Brain microvascular endothelial cell (primary cell): ENCODE measurements around the gene NAA80.

ENCODE experiments used
- DNase-seq: peaks from one replicate; pipeline ENCODE4 v3.0.0-alpha.2; 2020
- H3K27ac ChIP-seq: fragments of 250-450 bp; sonication (Bioruptor Pico); 2 replicates; pipeline ENCODE4 v1.5.1; 2020; ENCODE audit warnings: mild to moderate bottlenecking, moderate library complexity
- H3K27me3 ChIP-seq: fragments of 250-450 bp; sonication (Bioruptor Pico); replicated peaks from 2 replicates; pipeline ENCODE4 v1.5.1; 2020; ENCODE audit warnings: mild to moderate bottlenecking
- H3K36me3 ChIP-seq: fragments of 250-450 bp; sonication (Bioruptor Pico); replicated peaks from 2 replicates; pipeline ENCODE4 v1.5.1; 2020; ENCODE audit warnings: mild to moderate bottlenecking
- H3K4me3 ChIP-seq: 2 replicates; pipeline ENCODE4 v1.5.1; 2011; ENCODE audit warnings: low read depth, mild to moderate bottlenecking, control low read depth, low read length, moderate library complexity
- CTCF ChIP-seq: IDR thresholded peaks from 2 replicates; pipeline ENCODE4 v1.5.1; 2011; ENCODE audit warnings: low read depth, mild to moderate bottlenecking, moderate library complexity, low read length, control low read depth, inconsistent platforms; ENCODE audit errors: missing control alignments
- in situ Hi-C: cut with HindIII; loops from 2 replicates; pipeline ENCODE4 v1.10.0; 2017; ENCODE audit warnings: low sequenced_read_pairs, low pct_ligation_motif_present

The NAA80 gene

GRCh38 chr3:50292159-50293078 is 6.8 kb downstream of the NAA80 start, which contains the start of gene IFRD2:
Gene IFRD2 (minus strand): TSS chr3:50292429. CDS start chr3:50292274, 155 bp downstream.
- H3K36me3 ChIP-seq, result peaks cover 25% of the 10 kb centered on the region
- peak within 1 kb of the TSS; percentile 54 for H3K27ac ChIP-seq
- no peaks in the 10 kb centered on the region for H3K27me3 ChIP-seq
- TF ChIP-seq CTCF, result peak; percentile 11
- H3K4me3 ChIP-seq, result peak within 1 kb of the TSS; percentile 89
- DNase-seq, result peak; percentile 98
- in situ Hi-C loops, result no loop called here

GRCh38 chr3:50290161-50290641 is 9.0 kb downstream of the NAA80 start:
- no peak overlapping the region for H3K4me3 ChIP-seq
- H3K27me3 ChIP-seq, result no peaks in the 10 kb centered on the region
- DNase-seq, result no peak
- no peak overlapping the region for H3K27ac ChIP-seq
- no peak for TF ChIP-seq CTCF
- H3K36me3 ChIP-seq, result peaks cover 25% of the 10 kb centered on the region
- in situ Hi-C loops, result no loop called here

- H3K27me3 ChIP-seq, result no peaks in the 10 kb centered on the region
- in situ Hi-C loops, result no loop called here
- H3K36me3 ChIP-seq, result peaks cover 25% of the 10 kb centered on the region
- no peak for DNase-seq
- no peak overlapping the region for H3K27ac ChIP-seq
- H3K4me3 ChIP-seq, result no peak overlapping the region
- no peak for TF ChIP-seq CTCF
These were observed 10.1 kb downstream of the NAA80 start for GRCh38 chr3:50289130-50289529.

GRCh38 chr3:50288387-50289007 is 10.7 kb downstream of the NAA80 start:
- Histone ChIP-seq H3K4me3 (no peak overlapping the region), H3K36me3 (peaks cover 25% of the 10 kb centered on the region), H3K27me3 (no peaks in the 10 kb centered on the region), H3K27ac (no peak overlapping the region)
- DNase-seq, result no peak
- no peak for TF ChIP-seq CTCF
- in situ Hi-C loops, result no loop called here

- no peak for DNase-seq
- TF ChIP-seq CTCF, result no peak
- Histone ChIP-seq H3K27ac (no peak overlapping the region), H3K27me3 (no peaks in the 10 kb centered on the region), H3K4me3 (no peak overlapping the region), H3K36me3 (peaks cover 25% of the 10 kb centered on the region)
- in situ Hi-C loops, result no loop called here
These were observed 11.9 kb downstream of the NAA80 start for GRCh38 chr3:50287262-50287661.
